HG03520 (cell line): ENCODE data around the gene SLC35E2B.

Experiments
- ATAC-seq: cut with Tn5 transposase; IDR thresholded peaks from one replicate; pipeline ENCODE4 v1.9.1; 2021; ENCODE audit warnings: mild to moderate bottlenecking, moderate library complexity; ENCODE audit not compliant: unreplicated experiment

Gene SLC35E2B

DNA sequence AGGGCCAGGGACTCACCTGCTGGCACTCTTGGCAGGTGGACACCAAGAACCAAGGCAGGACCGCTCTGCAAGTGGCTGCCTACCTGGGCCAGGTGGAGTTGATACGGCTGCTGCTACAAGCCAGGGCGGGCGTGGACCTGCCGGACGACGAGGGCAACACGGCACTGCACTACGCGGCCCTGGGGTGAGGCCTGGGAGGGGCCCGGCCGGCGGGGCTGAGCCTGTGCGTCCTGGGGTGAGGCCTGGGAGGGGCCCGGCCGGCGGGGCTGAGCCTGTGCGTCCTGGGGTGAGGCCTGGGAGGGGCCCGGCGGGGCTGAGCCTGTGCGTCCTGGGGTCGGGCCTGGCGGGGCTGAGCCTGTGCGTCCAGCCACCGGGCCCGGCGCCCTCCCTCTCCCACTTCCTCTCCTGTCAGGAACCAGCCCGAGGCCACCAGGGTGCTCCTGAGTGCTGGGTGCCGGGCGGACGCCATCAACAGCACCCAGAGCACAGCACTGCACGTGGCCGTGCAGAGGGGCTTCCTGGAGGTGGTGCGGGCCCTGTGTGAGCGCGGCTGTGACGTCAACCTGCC is 65.2 kb downstream of the SLC35E2B start:
- no peak for ATAC-seq

DNA sequence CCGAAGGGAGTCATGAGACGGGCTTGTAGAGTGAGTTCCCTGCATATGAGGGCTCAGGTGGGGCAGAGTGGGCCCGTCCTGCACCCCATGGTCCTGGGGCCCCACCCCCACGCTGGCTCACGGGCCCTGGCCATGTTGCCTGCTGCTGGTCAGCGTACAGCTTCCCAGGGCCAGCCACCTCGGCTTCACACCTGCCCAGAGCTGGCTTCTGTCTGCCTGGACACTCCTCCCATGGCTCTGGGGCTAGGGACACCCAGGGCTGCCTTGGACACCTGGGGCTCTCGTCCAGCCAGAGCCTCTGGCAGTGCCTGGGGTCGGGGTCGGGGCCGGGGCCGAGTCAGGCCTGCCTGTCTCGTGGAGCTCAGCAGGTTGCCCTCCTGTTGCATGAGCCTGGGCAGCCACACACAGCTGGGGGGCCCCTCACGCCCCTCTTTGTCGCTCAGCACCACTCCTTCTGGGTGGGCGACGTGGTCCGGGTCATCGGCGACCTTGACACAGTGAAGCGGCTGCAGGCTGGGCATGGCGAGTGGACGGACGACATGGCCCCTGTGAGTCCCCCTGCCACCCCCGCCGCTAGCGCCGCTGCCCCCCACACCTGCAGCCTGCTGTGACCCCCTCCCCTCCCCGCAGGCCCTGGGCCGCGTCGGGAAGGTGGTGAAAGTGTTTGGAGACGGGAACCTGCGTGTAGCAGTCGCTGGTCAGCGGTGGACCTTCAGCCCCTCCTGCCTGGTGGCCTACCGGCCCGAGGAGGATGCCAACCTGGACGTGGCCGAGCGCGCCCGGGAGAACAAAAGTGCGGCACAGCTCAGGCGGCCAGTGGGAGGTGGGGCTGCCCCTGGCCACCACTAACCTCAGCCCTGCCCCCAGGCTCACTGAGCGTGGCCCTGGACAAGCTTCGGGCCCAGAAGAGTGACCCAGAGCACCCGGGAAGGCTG is 66.1 kb downstream of the SLC35E2B start:
- ATAC-seq = no peak

DNA sequence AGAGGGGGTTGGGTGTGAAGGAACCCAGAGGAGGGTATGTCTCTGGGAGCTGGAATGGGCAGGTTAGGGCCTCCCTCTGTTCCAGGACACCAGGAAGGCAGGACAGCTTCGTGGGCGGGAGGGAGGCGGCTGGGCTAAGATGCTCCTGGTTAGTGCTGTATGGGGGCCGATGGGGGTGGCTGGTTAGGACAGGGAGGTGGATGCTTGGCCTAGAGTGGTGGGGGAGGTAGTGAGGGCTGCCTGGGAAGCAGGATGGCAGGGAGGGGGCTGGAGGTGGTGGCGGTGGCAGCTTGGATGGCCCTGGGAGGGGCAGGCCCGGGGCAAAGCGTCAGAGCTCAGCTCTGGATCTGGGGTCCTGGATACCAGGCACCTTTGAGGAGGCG is 66.8 kb downstream of the SLC35E2B start:
- no peak for ATAC-seq

DNA sequence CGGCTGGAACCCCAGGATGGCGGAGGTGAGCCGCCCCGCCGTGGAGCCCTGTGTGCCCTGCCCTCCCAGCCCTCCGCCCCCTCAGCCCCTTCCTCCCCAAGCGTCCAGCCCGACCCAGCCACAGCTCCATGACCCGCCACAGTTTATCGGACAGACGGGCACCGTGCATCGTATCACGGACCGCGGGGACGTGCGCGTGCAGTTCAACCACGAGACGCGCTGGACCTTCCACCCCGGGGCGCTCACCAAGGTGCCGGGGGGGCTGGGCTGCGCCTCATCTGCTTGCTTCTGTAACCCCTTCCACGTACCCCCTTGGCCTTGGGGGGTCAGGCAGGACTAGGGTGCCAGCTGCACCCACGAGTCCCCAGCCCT is 67.2 kb downstream of the SLC35E2B start:
- ATAC-seq = no peak

DNA sequence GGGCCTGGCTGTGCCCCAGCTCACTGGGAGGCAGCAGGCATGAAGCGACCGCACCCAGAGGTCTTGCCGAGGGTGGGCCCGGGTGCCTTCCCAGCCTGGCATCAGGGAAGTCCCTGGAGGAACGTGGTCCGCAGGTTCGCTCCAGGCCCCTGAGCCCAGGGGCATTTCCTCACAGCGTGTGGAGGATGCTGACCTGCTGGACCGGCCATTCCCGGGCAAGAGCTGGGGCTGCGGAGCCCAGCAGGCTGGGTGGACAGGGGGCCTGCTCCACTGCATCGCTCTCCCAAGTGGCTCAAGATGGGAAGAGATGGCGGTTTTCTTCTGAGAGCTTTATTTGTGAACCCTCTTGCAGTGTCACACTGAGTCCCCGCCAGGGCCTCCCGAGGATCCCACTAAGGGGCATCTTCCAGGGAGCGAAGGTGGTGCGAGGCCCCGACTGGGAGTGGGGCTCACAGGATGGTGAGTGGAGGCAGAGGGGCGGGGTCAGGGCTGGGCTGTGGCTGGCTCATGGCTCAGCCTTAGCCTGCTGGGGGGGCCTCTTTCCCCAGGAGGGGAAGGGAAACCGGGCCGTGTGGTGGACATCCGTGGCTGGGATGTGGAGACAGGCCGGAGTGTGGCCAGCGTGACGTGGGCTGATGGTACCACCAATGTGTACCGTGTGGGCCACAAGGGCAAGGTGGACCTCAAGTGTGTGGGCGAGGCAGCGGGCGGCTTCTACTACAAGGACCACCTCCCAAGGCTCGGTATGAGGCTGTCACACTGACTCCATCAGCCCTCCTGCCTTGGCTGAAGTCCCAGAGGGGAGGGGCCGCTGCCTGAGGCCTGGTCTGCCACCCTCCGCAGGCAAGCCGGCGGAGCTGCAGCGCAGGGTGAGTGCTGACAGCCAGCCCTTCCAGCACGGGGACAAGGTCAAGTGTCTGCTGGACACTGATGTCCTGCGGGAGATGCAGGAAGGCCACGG is 67.9 kb downstream of the SLC35E2B start:
- ATAC-seq = no peak

DNA sequence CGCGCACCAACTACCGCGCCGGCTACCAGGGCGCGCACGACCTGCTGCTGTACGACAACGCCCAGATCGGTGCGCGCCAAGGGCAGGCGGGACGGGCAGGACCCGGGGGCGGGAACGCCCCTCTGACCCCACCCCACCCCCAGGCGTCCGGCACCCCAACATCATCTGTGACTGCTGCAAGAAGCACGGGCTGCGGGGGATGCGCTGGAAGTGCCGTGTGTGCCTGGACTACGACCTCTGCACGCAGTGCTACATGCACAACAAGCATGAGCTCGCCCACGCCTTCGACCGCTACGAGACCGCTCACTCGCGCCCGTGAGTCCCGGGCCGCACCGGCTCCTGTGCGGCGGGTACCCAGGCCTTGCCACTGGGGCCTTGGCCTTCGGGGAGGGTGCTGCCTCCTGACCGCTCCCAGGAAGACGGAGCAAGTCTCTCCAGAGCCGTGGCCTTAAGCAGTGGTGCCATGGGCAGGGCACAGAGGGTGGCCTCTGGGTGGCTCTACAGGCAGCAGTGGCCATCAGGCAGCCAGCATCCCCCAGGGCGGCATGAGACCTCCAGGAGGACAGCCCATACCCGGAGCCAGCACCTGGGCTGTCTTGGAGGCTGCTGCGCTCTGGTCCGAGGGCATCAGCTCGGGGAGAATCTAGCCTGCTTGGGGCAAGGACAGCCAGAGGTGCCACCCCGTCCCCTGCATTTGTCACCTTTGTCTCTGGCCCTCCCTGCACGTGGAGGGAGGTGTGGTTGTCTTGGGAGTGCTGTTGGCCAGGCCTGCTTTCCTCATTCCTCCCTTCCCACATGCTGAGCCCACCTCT is 68.8 kb downstream of the SLC35E2B start:
- no peak for ATAC-seq

DNA sequence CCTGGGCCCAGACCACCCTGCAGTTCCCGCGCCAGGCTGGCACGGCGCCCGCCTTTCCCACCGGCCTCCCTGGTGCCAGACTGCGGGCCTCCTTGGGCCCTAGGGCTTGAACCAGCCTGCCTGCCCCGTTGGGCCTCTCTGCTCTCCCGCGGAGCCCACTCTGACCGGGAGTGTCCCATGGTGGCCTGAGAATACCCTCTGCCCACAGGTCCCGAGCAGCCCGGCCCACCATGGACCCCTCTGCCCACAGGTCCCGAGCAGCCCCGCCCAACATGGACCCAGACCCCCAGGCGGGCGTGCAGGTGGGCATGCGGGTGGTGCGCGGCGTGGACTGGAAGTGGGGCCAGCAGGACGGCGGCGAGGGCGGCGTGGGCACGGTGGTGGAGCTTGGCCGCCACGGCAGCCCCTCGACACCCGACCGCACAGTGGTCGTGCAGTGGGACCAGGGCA is 69.4 kb downstream of the SLC35E2B start:
- no peak for ATAC-seq

DNA sequence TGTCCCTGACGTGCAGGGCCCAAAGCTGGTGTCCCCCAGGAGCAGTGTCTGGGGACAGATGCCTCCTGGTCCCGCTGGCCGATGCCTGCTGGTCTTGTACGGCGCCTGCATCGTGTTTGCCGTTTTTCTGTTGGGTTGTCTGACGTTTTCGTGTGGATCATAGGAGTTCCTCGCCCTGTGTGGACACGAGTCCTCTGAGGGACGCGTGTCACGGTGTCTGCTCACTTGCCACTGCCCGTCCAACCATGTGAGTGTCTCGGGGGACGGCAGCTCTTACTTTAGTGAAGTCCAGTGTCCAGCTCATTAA is 69.9 kb downstream of the SLC35E2B start:
- no peak for ATAC-seq

DNA sequence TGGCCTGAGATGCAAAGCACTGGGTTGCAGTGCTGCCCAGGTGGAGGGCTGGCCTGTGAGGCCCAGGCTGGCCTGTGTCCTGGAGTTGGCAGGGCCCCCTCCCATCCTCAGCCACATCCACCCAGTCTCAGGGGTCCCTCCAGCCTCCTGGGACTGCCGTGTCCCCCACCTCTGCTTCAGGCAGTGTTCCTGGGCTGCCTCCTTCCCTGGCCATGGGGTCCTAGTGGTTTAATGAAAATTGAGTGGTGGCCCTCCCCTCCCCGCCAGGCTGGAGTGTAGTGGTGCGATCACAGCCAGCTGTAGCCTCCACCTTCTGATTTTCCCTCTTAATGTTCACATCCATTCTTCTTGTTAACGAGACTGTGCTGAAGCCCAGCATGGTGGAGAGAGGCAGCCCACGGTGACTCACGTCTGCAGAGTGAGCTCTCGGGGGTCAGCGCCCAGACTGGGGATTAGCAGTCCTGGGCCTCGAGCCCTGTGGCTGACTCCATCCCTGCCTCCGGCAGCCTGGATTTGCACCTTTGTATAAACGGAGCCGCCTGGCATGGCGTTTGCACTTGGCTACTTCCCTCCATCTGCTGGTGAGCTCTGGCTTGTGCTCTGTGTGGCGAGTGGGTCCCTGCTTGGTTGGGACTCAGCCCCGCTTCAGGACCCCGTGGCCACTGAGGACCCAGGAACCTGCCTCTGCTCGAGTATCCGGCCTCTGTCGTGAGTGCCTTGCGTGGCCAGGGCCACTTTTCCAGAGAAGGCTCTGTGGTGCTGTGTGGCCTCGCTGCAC is 70.4 kb downstream of the SLC35E2B start:
- ATAC-seq = no peak

DNA sequence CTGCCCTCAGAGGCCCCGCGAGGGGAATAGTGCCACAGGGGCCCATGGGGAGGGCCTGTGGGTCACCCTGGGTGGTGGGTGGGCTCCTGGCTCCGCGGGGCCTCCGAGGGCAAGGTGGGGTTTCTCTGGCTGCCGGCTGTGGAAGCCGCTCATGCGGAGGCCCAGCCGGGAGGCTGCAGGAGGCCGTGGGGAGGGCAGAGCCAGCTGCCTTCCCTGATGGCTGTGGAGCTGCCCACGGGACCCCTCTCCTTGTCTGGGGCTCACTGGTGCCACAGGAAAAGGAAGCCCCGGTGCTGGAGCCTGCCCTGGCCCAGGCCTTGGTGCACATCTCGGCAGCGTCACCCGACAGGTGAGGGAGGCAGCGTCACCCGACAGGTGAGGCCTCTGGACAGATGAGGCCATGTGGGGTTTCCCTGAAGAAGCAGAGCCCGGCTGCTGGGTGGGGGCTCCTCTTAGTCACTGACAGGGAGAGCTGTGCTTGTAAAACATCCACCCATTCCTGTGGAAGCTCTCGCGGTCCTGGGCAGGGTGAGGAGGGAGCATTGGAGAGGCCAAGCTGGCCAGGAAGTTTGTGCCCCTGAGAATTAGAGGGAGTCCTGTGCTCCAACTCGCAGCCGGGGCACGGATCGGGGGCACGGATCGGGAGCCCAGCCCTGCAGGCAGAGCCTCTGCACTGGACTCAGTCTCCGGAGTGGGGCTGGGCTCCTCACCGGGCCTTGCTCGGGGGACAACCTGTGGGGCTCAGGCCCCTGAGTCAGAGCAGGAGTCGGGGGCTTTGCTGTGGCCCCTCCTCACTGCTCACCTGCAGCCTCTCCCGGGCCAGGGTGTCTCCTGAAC is 71.2 kb downstream of the SLC35E2B start:
- ATAC-seq = no peak

DNA sequence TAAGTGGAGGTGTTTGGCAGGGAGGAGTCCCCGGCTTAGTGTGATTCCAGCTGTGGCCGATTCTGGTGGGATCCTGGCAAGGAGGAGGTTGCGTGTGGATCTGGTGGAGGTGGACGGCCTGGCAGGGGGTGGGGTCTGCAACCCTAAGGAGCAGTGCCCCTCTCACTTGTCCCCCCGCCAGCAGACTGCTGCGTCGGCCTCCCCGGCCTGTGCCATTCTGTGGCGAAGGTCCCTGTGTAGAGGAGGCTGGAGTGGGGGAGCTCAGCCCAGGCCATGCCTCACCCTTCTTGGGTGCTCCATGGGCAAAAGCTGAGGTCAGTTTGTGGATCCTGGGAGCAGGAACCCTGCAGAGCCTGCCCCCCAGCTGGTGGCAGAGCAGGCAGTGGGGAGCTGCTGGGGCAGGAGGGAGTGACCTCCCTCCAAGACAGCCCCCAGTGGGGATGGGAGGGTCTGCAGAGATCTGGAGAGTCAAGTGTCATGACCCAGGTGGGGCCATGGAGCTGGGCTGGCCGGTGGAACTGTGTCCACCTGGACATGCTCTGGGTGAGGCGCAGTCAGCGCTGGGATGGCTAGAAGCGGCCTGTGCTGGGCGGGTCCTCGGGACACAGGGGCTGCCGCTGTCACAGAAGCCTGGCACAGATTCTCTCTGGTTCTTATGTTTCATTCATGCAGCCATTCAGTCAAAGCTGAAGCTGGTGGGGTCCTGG is 72.0 kb downstream of the SLC35E2B start:
- ATAC-seq = no peak

DNA sequence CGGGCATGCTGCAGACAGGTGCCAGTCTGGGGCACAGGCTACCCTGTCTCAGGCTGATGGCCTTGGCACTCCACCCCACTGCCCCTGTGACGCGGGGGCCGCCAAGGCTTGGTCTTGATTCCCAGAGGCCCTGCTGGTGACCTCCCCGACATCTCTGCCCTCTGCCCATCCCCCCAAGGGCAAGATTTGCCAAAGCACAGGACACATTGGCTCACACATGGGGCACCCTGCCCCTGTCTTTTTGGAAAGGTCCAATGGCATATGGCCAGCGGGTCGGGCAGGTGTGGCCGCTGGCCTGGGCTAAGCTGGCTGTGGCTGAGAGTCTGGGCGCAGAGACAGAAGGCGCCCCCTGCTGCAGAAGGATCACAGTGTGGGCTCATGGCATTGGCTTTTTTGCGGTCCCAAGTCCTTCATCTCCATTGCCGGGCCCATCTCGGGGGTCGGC is 72.7 kb downstream of the SLC35E2B start:
- ATAC-seq = no peak

DNA sequence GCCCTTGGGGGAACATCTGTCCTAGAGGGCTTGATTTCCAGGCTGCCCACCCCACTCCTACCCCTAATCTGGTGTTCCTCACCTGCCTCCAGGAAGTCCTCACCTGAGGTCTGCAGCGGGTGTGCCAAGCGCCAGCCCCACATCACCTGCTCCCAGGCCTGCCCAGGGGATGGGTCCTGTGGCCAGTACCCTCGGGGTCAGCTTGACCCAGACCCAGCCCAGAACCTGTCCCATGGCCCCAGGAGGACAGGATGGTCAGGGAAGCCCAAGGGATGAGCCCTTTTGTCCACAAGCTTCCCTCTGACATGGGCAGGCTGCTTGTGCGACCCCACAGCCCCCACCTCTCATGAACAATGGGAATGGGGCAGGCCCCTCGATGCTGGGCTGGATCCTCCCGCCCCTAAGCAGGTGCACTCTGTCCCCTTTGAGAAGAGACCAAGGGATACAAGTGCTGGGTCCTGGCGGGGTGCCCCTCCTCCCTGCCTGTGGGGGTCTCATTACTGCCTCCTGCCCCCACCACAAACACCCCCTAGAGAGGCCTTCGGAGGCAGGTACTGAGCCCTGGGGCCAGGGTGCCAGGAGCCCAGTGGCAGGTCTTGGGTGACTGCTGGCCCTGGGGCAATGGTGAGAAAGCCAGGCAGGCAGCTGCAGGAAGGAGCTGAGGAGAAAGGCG is 74.1 kb downstream of the SLC35E2B start:
- no peak for ATAC-seq

DNA sequence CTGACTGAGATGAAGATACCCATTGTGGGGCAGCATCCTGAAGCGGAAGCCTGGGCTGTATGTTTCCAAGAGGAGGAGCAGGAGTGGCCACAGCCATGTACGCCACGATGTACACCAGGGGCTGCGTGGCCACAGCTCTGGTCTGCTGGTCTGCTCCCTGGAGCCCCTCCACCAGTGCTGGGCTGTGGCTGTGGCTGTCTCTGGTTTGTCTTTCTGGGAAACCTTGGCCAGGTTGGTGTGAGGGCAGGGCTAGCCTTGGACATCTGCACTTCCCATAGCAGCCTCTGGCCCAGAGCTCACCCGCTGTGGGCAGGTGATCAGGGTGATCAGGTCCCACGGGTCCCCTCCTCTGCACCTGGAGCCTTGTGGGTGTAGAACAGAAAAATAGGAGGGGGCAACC is 74.7 kb downstream of the SLC35E2B start:
- no peak for ATAC-seq

DNA sequence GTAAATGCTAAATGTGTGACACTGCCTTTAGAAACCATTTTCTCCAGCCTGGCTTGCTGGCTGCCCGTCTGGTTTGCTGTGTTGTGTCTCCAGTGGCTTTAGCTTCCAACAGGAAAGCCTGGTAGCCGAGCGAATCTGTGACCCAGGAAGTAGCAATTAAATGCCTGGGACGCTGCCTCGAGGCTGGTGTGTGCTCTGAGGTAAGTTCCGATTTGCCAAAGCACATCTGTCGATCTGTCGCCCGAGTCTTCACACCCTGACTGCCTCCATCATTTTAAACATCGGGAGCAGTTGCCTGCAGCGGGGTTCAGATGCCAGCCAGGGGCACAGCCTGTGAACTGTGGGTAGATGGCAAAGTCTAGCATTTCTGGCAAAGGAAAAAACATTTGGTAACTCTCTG is 75.1 kb downstream of the SLC35E2B start:
- ATAC-seq = no peak

DNA sequence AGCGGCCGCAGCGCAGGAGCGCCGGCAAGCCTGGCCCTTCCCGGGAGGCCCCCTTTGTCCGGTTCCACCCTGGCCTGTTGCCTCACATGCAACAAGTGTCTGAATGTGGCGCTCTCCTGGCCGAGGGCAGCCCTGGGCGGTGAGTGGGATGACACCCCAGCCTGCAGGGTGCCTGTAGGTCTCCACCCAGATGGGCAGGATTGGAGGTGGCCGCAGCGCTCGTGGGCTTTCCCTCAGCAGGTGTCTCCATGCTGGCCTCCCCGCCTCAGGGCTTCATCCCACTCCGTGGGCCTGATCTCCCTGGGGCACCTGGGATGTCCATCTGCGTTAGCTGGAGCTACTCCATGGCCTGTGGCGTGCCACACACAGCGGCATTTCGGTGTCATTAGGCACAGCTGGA is 75.8 kb downstream of the SLC35E2B start:
- ATAC-seq = no peak

DNA sequence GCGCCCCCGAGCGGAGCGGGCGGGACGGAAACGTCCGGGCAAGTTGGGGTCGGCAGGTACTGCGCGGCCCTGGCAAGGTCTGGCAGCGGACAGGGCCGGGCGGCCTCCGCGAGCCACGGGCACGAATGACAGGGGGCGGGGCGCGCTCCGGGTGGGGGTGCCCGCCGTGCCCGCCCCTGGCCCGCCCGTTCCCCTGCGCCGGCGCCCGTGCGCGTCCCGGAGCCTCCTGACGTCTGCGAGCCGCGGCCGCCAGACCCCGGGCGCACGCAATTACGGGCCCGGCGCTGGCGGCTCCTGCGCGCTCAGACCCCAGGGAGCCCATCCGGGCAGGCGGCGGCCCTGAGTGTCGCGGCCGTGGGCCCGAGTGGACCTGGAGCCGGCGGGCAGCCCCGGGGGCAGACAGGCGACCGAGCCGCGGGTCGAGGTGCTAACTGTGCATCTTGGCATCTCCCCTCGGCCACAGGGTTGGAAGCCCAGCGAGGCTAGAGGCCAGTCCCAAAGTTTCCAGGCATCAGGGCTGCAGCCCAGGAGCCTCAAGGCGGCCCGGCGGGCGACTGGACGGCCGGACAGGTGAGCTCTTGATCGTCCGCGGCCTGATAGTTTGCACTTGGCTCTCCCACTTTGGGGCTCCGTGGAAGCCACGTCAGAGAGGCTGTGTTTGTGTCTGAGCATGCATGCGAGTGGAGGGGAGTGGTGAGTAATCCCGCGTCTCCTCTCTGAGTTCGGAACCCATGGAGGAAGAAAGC is 76.4 kb downstream of the SLC35E2B start:
- ATAC-seq = peak; percentile 4
